Hepatocyte (in vitro differentiated cells): ENCODE results near the gene TMEM174. TPM values are rescaled to one million over a fixed set of nuclear protein-coding genes. Genes with fewer than 3 reads are reported as not detected.

Experiments
- DNase-seq: peaks from one replicate; pipeline ENCODE4 v3.0.0-alpha.2; 2016; ENCODE audit warnings: low spot score
- H2AFZ ChIP-seq: fragments of 200-600 bp; sonication (generic); 2 replicates; pipeline ENCODE4 v1.6.0; 2016; ENCODE audit warnings: antibody characterized with exemption, mild to moderate bottlenecking
- H3K27ac ChIP-seq: fragments of 200-600 bp; sonication (generic); 2 replicates; pipeline ENCODE4 v1.5.1; 2016; ENCODE audit warnings: mild to moderate bottlenecking
- H3K27me3 ChIP-seq: fragments of 200-600 bp; sonication (generic); 2 replicates; pipeline ENCODE4 v1.6.1; 2016
- H3K36me3 ChIP-seq: fragments of 200-600 bp; sonication (generic); replicated peaks from 2 replicates; pipeline ENCODE4 v1.5.1; 2016; ENCODE audit warnings: low read depth; ENCODE audit not compliant: insufficient read depth
- H3K4me1 ChIP-seq: fragments of 200-600 bp; sonication (generic); 2 replicates; pipeline ENCODE4 v1.5.1; 2016; ENCODE audit warnings: mild to moderate bottlenecking, moderate library complexity; ENCODE audit not compliant: insufficient read depth
- H3K4me2 ChIP-seq: fragments of 200-600 bp; sonication (generic); 2 replicates; pipeline ENCODE4 v1.6.0; 2016
- H3K4me3 ChIP-seq: fragments of 200-600 bp; sonication (generic); 2 replicates; pipeline ENCODE4 v1.5.1; 2016; ENCODE audit warnings: mild to moderate bottlenecking
- H3K79me2 ChIP-seq: fragments of 200-600 bp; sonication (generic); 2 replicates; pipeline ENCODE4 v1.6.0; 2017; ENCODE audit warnings: mild to moderate bottlenecking
- H3K9me2 ChIP-seq: fragments of 200-600 bp; sonication (generic); replicated peaks from 2 replicates; pipeline ENCODE4 v1.6.0; 2017; ENCODE audit warnings: mild to moderate bottlenecking; ENCODE audit not compliant: insufficient read depth
- H3K9me3 ChIP-seq: fragments of 200-600 bp; sonication (generic); 2 replicates; pipeline ENCODE4 v1.5.1; 2016; ENCODE audit warnings: low read depth, mild to moderate bottlenecking
- H4K20me1 ChIP-seq: fragments of 200-600 bp; sonication (generic); 2 replicates; pipeline ENCODE4 v1.6.0; 2016; ENCODE audit warnings: mild to moderate bottlenecking; ENCODE audit not compliant: insufficient read depth, poor library complexity, severe bottlenecking
- CTCF ChIP-seq: fragments of 200-600 bp; sonication (generic); IDR thresholded peaks from 2 replicates; pipeline ENCODE4 v1.5.1; 2016; ENCODE audit warnings: antibody characterized with exemption, mild to moderate bottlenecking; ENCODE audit not compliant: poor library complexity
- EZH2 ChIP-seq: fragments of 200-600 bp; sonication (generic); IDR thresholded peaks from 2 replicates; pipeline ENCODE4 v1.6.1; 2016; ENCODE audit warnings: antibody characterized with exemption, mild to moderate bottlenecking, borderline replicate concordance
- EZH2phosphoT487 ChIP-seq: fragments of 200-600 bp; sonication (generic); IDR thresholded peaks from one replicate; pipeline ENCODE4 v1.6.1; 2018; ENCODE audit warnings: antibody characterized with exemption, mild to moderate bottlenecking, low read depth, moderate library complexity; ENCODE audit not compliant: unreplicated experiment, severe bottlenecking
- WGBS: methylation state at CpG from one replicate; pipeline ENCODE4 v1.1.6; 2016; ENCODE audit warnings: low lambda C conversion rate; ENCODE audit errors: missing lambda C conversion rate; 5-methylcytosine and 5-hydroxymethylcytosine counted together
- polyA plus RNA-seq: library from polyadenylated mRNA; unstranded; fragments of >200 nt; fragmentation: Nextera tagmentation; extraction: Ambion mirVana; gene quantifications from 2 replicates; pipeline ENCODE4 v1.2.1, GENCODE V29; 2016
- total RNA-seq: library from RNA; depleted of rRNA; stranded (reverse); fragments of >200 nt; gene quantifications from 2 replicates; pipeline ENCODE4 v1.2.3, GENCODE V29; 2014

Gene TMEM174
- total and polyA plus RNA-seq, 2 experiments from 2014 or later: not detected

- WGBS: 46% methylated on average over 6 of the region's 6 CpGs
- Histone ChIP-seq H3K9me2 (no peaks in the 10 kb centered on the region), H3K27me3 (peaks cover 55% of the 10 kb centered on the region), H4K20me1 (no peaks in the 10 kb centered on the region), H3K4me1 (peaks cover 6% of the 10 kb centered on the region), H3K27ac (no peak overlapping the region), H2AFZ (no peak overlapping the region), H3K4me2 (no peak overlapping the region), H3K79me2 (no peaks in the 10 kb centered on the region), H3K9me3 (no peaks in the 10 kb centered on the region), H3K36me3 (no peaks in the 10 kb centered on the region), H3K4me3 (no peak overlapping the region)
- TF ChIP-seq CTCF (no peak), EZH2phosphoT487 (no peak), EZH2 (no peak)
- DNase-seq: no peak
Measured at GRCh38 chr5:73213566-73213998, 40.6 kb downstream of the TMEM174 start.

- Histone ChIP-seq H3K27ac (no peak overlapping the region), H2AFZ (no peak overlapping the region), H3K9me2 (no peaks in the 10 kb centered on the region), H3K4me3 (no peak overlapping the region), H3K36me3 (no peaks in the 10 kb centered on the region), H3K27me3 (peaks cover 55% of the 10 kb centered on the region), H3K4me2 (no peak overlapping the region), H3K79me2 (no peaks in the 10 kb centered on the region), H3K9me3 (no peaks in the 10 kb centered on the region), H3K4me1 (peaks cover 6% of the 10 kb centered on the region), H4K20me1 (no peaks in the 10 kb centered on the region)
- TF ChIP-seq EZH2 (no peak), CTCF (no peak), EZH2phosphoT487 (no peak)
- 48% methylated on average over 4 of the region's 4 CpGs for WGBS
- no peak for DNase-seq
Measured at GRCh38 chr5:73214306-73214705, 41.3 kb downstream of the TMEM174 start.

- H3K79me2 ChIP-seq: no peaks in the 10 kb centered on the region
- TF ChIP-seq EZH2phosphoT487 (no peak), CTCF (no peak), EZH2 (no peak)
- peaks cover 6% of the 10 kb centered on the region for H3K4me1 ChIP-seq
- H4K20me1 ChIP-seq: no peaks in the 10 kb centered on the region
- 13% methylated on average over 6 of the region's 6 CpGs for WGBS
- no peak overlapping the region for H3K4me2 ChIP-seq
- DNase-seq: no peak
- no peak overlapping the region for H3K27ac ChIP-seq
- no peaks in the 10 kb centered on the region for H3K9me3 ChIP-seq
- H3K36me3 ChIP-seq: no peaks in the 10 kb centered on the region
- no peak overlapping the region for H2AFZ ChIP-seq
- H3K9me2 ChIP-seq: no peaks in the 10 kb centered on the region
- H3K27me3 ChIP-seq: peaks cover 60% of the 10 kb centered on the region
- no peak overlapping the region for H3K4me3 ChIP-seq
Measured at GRCh38 chr5:73214996-73215395, 42.0 kb downstream of the TMEM174 start.

GRCh38 chr5:73215531-73215890 lies 42.5 kb downstream of the TMEM174 start:
- Histone ChIP-seq H2AFZ (peak overlapping the region; percentile 82), H3K9me2 (no peaks in the 10 kb centered on the region), H3K4me2 (peak overlapping the region; percentile 98), H3K4me3 (no peak overlapping the region), H3K9me3 (no peaks in the 10 kb centered on the region), H3K27ac (no peak overlapping the region), H3K79me2 (no peaks in the 10 kb centered on the region), H3K27me3 (peaks cover 60% of the 10 kb centered on the region), H3K4me1 (peaks cover 6% of the 10 kb centered on the region), H4K20me1 (no peaks in the 10 kb centered on the region), H3K36me3 (no peaks in the 10 kb centered on the region)
- TF ChIP-seq EZH2phosphoT487 (no peak), EZH2 (no peak), CTCF (no peak)
- WGBS: 22% methylated on average over 10 of the region's 10 CpGs
- no peak for DNase-seq
